A549 (cell line): ENCODE data around the gene FBXO21. TPM values are rescaled to one million over a fixed set of nuclear protein-coding genes. Genes with fewer than 3 reads are reported as not detected.

Source experiments
- ATAC-seq, 2 experiments: fragments of 200-7000 bp in 1 of 2; fragments of >200 bp in 1 of 2; cut with Nextera tagmentation in 1 of 2; cut with Tn5 transposase in 1 of 2; 3 replicates each; pipeline versions ENCODE4 v1.8.0 to v1.9.1; 2018 to 2020; ENCODE audit warnings: mild to moderate bottlenecking in 1 of 2, moderate library complexity in 1 of 2
- CTCF ChIA-PET: fragments of 300-600 bp; sonication (Branson Sonifier 250); formaldehyde crosslinking; extraction: SDS; loops from one replicate; lab custom pipeline; 2021; ENCODE audit warnings: antibody characterized with exemption, inconsistent platforms; lab: Yijun Ruan, JAX
- POLR2A ChIA-PET: fragments of 350-600 bp; formaldehyde crosslinking; extraction: SDS; loops from one replicate; lab custom pipeline; 2021; ENCODE audit warnings: antibody characterized with exemption, inconsistent platforms; lab: Yijun Ruan, JAX
- DNase-seq, 2 experiments: peaks; one replicate each; pipeline versions ENCODE4 v3.0.0 to v3.0.0-alpha.2; 2011 to 2016; ENCODE audit warnings: low read depth in 1 of 2, low spot score in 1 of 2
- FAIRE-seq: peaks from 2 replicates; lab custom pipeline; 2011; peaks lifted over from hg19 to GRCh38; lab: Jason Lieb, UNC
- H3K27ac ChIP-seq, 2 experiments: fragments of >200 bp; sonication (Bioruptor Twin); formaldehyde crosslinking; 3 replicates each; pipeline ENCODE4 v1.5.1; 2016 to 2017
- H3K4me1 ChIP-seq: fragments of >200 bp; sonication (Bioruptor Twin); formaldehyde crosslinking; 3 replicates; pipeline ENCODE4 v1.6.1; 2016
- H3K4me2 ChIP-seq: fragments of >200 bp; sonication (Bioruptor Twin); formaldehyde crosslinking; 3 replicates; pipeline ENCODE4 v1.6.1; 2016
- H3K4me3 ChIP-seq: fragments of >200 bp; sonication (Bioruptor Twin); formaldehyde crosslinking; 3 replicates; pipeline ENCODE4 v1.5.1; 2016
- H3K9me3 ChIP-seq: fragments of >200 bp; sonication (Bioruptor Twin); formaldehyde crosslinking; 3 replicates; pipeline ENCODE4 v1.6.1; 2016
- BHLHE40 ChIP-seq: IDR thresholded peaks from 2 replicates; pipeline ENCODE4 v1.6.1; 2012; ENCODE audit warnings: low read depth, low read length, inconsistent platforms
- CEBPB ChIP-seq, 2 experiments: fragments of >200 bp in 1 of 2; sonication (Bioruptor Twin) in 1 of 2; formaldehyde crosslinking in 1 of 2; IDR thresholded peaks; 2 replicates each; pipeline ENCODE4 v1.6.1; 2012 to 2016
- E2F6 ChIP-seq: IDR thresholded peaks from 2 replicates; pipeline ENCODE4 v1.6.1; 2012; ENCODE audit warnings: low read depth, borderline replicate concordance
- EHMT2 ChIP-seq: fragments of 200-600 bp; sonication (generic); IDR thresholded peaks from 2 replicates; pipeline ENCODE4 v1.6.1; 2016; ENCODE audit warnings: antibody characterized with exemption, low read depth, mild to moderate bottlenecking, moderate library complexity
- EP300 ChIP-seq, 2 experiments: fragments of >200 bp; sonication (Bioruptor Twin); formaldehyde crosslinking; IDR thresholded peaks; 2 replicates in 1 of 2; 3 replicates in 1 of 2; pipeline ENCODE4 v1.6.1; 2016 to 2017
- ESRRA ChIP-seq: fragments of 150-350 bp; IDR thresholded peaks from 2 replicates; pipeline ENCODE4 v1.6.1; 2014; ENCODE audit warnings: mild to moderate bottlenecking, low read length, borderline replicate concordance
- FOSL2 ChIP-seq, 2 experiments: fragments of 450-650 bp in 1 of 2; fragments of >200 bp in 1 of 2; sonication (Bioruptor Twin) in 1 of 2; formaldehyde crosslinking; IDR thresholded peaks; 2 replicates each; pipeline versions ENCODE4 v1.5.0 to v1.6.1; 2016 to 2020; ENCODE audit warnings: mild to moderate bottlenecking in 1 of 2, moderate library complexity in 1 of 2
- FOXS1 ChIP-seq: fragments of 250-450 bp; sonication (Bioruptor Pico); IDR thresholded peaks from 2 replicates; pipeline ENCODE4 v1.5.0; 2020; ENCODE audit warnings: mild to moderate bottlenecking, moderate library complexity
- GATA3 ChIP-seq: IDR thresholded peaks from 2 replicates; pipeline ENCODE4 v1.6.1; 2012; ENCODE audit warnings: borderline replicate concordance
- HDAC2 ChIP-seq: fragments of 200-600 bp; sonication (generic); IDR thresholded peaks from 2 replicates; pipeline ENCODE4 v1.6.1; 2016
- HES2 ChIP-seq: fragments of >200 bp; sonication (Bioruptor Twin); formaldehyde crosslinking; IDR thresholded peaks from 2 replicates; pipeline ENCODE4 v1.6.1; 2016
- HEYL ChIP-seq: fragments of 250-450 bp; sonication (Bioruptor Pico); IDR thresholded peaks from 2 replicates; pipeline ENCODE4 v1.8.0; 2021; ENCODE audit warnings: mild to moderate bottlenecking, moderate library complexity
- HOXA7 ChIP-seq: fragments of 250-450 bp; sonication (Bioruptor Pico); IDR thresholded peaks from 2 replicates; pipeline ENCODE4 v1.5.0; 2020; ENCODE audit warnings: mild to moderate bottlenecking, moderate library complexity
- HOXB13 ChIP-seq: fragments of 250-450 bp; sonication (Bioruptor Pico); IDR thresholded peaks from 2 replicates; pipeline ENCODE4 v1.5.0; 2020; ENCODE audit warnings: low read depth, mild to moderate bottlenecking, moderate library complexity
- HOXB5 ChIP-seq: fragments of 250-450 bp; sonication (Bioruptor Pico); IDR thresholded peaks from 2 replicates; pipeline ENCODE4 v1.5.0; 2020; ENCODE audit warnings: mild to moderate bottlenecking, moderate library complexity
- JUNB ChIP-seq: fragments of >200 bp; sonication (Bioruptor Twin); formaldehyde crosslinking; IDR thresholded peaks from 2 replicates; pipeline ENCODE4 v1.6.1; 2016
- MAFK ChIP-seq: fragments of 450-650 bp; IDR thresholded peaks from 2 replicates; pipeline ENCODE4 v1.6.1; 2014; ENCODE audit not compliant: partially characterized antibody
- MAZ ChIP-seq: fragments of 150-350 bp; IDR thresholded peaks from 2 replicates; pipeline ENCODE4 v1.6.1; 2014; ENCODE audit warnings: antibody characterized with exemption, low read depth, low read length, borderline replicate concordance
- NFE2L2 ChIP-seq: fragments of 150-350 bp; conservative IDR thresholded peaks from 2 replicates; pipeline ENCODE4 v1.6.1; 2014; ENCODE audit warnings: low read length
- NR3C1 ChIP-seq: fragments of >200 bp; sonication (Bioruptor Twin); formaldehyde crosslinking; IDR thresholded peaks from 3 replicates; pipeline ENCODE4 v1.6.1; 2017
- PBX3 ChIP-seq: IDR thresholded peaks from 2 replicates; pipeline ENCODE4 v1.6.1; 2012
- PHF8 ChIP-seq: fragments of 200-600 bp; sonication (generic); IDR thresholded peaks from 2 replicates; pipeline ENCODE4 v1.6.1; 2016; ENCODE audit warnings: low read depth, mild to moderate bottlenecking, antibody characterized with exemption, moderate library complexity, borderline replicate concordance
- REST ChIP-seq: fragments of 200-600 bp; sonication (generic); IDR thresholded peaks from 2 replicates; pipeline ENCODE4 v1.6.1; 2016; ENCODE audit warnings: antibody characterized with exemption, mild to moderate bottlenecking, moderate library complexity
- SMC3 ChIP-seq: fragments of >200 bp; sonication (Bioruptor Twin); formaldehyde crosslinking; IDR thresholded peaks from 3 replicates; pipeline ENCODE4 v1.6.1; 2018; ENCODE audit warnings: inconsistent platforms
- SREBF2 ChIP-seq: fragments of 450-650 bp; IDR thresholded peaks from 2 replicates; pipeline ENCODE4 v1.6.1; 2014; ENCODE audit warnings: mild to moderate bottlenecking, moderate library complexity
- USF2 ChIP-seq: fragments of 450-650 bp; IDR thresholded peaks from 2 replicates; pipeline ENCODE4 v1.6.1; 2014; ENCODE audit warnings: antibody characterized with exemption
- ZNF302 ChIP-seq: fragments of 250-450 bp; sonication (Bioruptor Pico); IDR thresholded peaks from 2 replicates; pipeline ENCODE4 v1.9.0; 2021; ENCODE audit warnings: inconsistent platforms, mild to moderate bottlenecking, moderate library complexity
- WGBS: methylation state at CpG from one replicate; pipeline ENCODE4 v1.1.6; 2017; ENCODE audit errors: missing lambda C conversion rate; 5-methylcytosine and 5-hydroxymethylcytosine counted together
- polyA plus RNA-seq, 4 experiments: library from polyadenylated mRNA; depleted of rRNA in 3 of 4; stranded (reverse); fragments of >200 nt; fragmentation: RNase III in 1 of 4; extraction: RNeasy Plus Mini Kit Qiagen cat#74134 plus additional on column Dnase treatment in 1 of 4; gene quantifications; 2 replicates in 3 of 4; 3 replicates in 1 of 4; pipeline ENCODE4 v1.2.3, GENCODE V29; 2011 to 2017
- TF ChIP-seq, protein P1 (sequence below): fragments of 150-350 bp; IDR thresholded peaks from 2 replicates; pipeline ENCODE4 v1.6.1; 2014; ENCODE audit warnings: low read depth, mild to moderate bottlenecking, low read length

FBXO21 gene
- polyA plus RNA-seq, 2 of the 4 experiments (the other 2 are of a cell fraction), result 33.2 to 62.4 TPM

DNA sequence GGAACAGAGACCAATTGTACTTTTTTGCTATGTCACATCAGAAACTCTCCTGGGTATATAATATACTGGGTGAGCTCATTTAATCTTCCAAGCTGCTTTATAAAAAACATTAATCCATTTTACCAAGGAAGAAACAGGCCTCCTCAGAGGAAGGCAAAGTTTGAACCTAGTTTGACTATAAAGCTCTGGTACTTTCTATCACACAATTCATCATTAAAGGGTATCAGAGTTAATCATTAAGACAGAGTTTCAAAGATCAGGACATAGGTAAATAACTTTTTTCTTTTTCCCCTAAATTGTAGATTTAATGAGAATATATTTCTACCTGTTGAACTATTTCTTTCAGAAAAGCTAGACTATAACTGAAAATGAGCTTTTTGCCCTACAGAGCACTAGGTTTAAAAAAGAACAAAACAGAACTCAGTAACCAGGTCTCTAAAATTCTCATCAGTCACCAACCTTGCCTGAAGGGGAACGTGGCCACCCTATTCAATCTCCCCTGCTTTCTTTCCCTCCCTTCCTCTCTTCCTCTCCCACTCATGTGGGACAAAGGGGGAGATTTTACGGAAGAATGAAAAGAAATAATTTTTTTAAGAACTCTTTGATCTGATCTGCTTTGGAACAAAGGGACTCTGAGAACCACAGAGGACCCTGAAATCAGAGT, 18.6 kb downstream of the FBXO21 start:
- Histone ChIP-seq H3K27ac (no peak overlapping the region; a peak in 2 of 6 replicates), H3K4me2 (peak overlapping the region; percentile 9; the same call in 1 of the 3 replicates), H3K4me3 (no peak overlapping the region), H3K9me3 (no peaks in the 10 kb centered on the region), H3K4me1 (peaks cover 9% of the 10 kb centered on the region)
- TF ChIP-seq PBX3 (no peak), NR3C1 (no peak), JUNB (no peak), GATA3 (no peak), HDAC2 (no peak), PHF8 (no peak), FOSL2 (IDR thresholded peaks at IDR 0.05) (no peak), FOSL2 (CRISPR knock-in tag; IDR thresholded peaks at IDR 0.05) (no peak), FOXS1 (CRISPR knock-in tag) (no peak), USF2 (no peak), BHLHE40 (no peak), MAZ (no peak), EHMT2 (no peak), E2F6 (no peak), ESRRA (no peak), SMC3 (no peak), HEYL (CRISPR knock-in tag) (no peak), CEBPB (IDR thresholded peaks at IDR 0.05) (no peak)
- TF ChIP-seq, protein P1, sequence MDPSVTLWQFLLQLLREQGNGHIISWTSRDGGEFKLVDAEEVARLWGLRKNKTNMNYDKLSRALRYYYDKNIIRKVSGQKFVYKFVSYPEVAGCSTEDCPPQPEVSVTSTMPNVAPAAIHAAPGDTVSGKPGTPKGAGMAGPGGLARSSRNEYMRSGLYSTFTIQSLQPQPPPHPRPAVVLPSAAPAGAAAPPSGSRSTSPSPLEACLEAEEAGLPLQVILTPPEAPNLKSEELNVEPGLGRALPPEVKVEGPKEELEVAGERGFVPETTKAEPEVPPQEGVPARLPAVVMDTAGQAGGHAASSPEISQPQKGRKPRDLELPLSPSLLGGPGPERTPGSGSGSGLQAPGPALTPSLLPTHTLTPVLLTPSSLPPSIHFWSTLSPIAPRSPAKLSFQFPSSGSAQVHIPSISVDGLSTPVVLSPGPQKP, result no peak
- DNase-seq, result no peak
- no peak for ATAC-seq
- ChIA-PET CTCF (interaction anchor here (0.9 to 1.0 kb wide), 2 partner anchors 17 to 41 kb away, joined by 3 read pairs; no protein-coding TSS in a partner anchor), POLR2A (no interaction called here)
- peak; percentile 43 for FAIRE-seq
- 86% methylated on average over 2 of the region's 2 CpGs for WGBS

- Histone ChIP-seq H3K9me3 (no peaks in the 10 kb centered on the region), H3K27ac (no peak overlapping the region), H3K4me3 (no peak overlapping the region), H3K4me2 (no peak overlapping the region), H3K4me1 (peaks cover 9% of the 10 kb centered on the region)
- no peak for ATAC-seq
- TF ChIP-seq HES2 (no peak), SREBF2 (no peak), NR3C1 (no peak), REST (no peak), NFE2L2 (no peak), HOXB13 (CRISPR knock-in tag) (no peak), MAFK (no peak), EP300 (IDR thresholded peaks at IDR 0.05) (no peak), HOXB5 (CRISPR knock-in tag) (no peak), FOXS1 (CRISPR knock-in tag) (no peak), ZNF302 (CRISPR knock-in tag) (no peak), CEBPB (IDR thresholded peaks at IDR 0.05) (no peak), HOXA7 (CRISPR knock-in tag) (no peak), SMC3 (no peak)
- POLR2A ChIA-PET, result no interaction called here
- no peak for DNase-seq
- 91% methylated on average over 3 of the region's 3 CpGs for WGBS
- CTCF ChIA-PET, result interaction anchor here (1.0 to 3.1 kb wide), 4 partner anchors 9 to 15 kb away, joined by 3 to 20 read pairs (median 6); no protein-coding TSS in a partner anchor
- no peak for FAIRE-seq
Observed at GRCh38 chr12:117169548-117169947, 20.7 kb downstream of the FBXO21 start.
